AG09309 (cell line): Measurements from ENCODE around the gene ACOT6.
"Not testable (repeated sequence)": the region's sequence is repeated elsewhere in the genome, so short reads cannot be mapped to it uniquely, and the experiment has no call there.

Experiments used
- DNase-seq: peaks from one replicate; pipeline ENCODE4 v3.0.0-alpha.2; 2010; ENCODE audit warnings: low read depth
- H3K4me3 ChIP-seq: 2 replicates; pipeline ENCODE4 v1.5.1; 2011; ENCODE audit warnings: mild to moderate bottlenecking, low read depth, low read length, moderate library complexity; ENCODE audit not compliant: control insufficient read depth
- TF ChIP-seq, protein P1 (sequence below): IDR thresholded peaks from 2 replicates; pipeline ENCODE4 v1.5.1; 2011; ENCODE audit warnings: mild to moderate bottlenecking, low read depth, low read length, inconsistent platforms; ENCODE audit not compliant: insufficient read depth, control insufficient read depth; ENCODE audit errors: missing control alignments

Gene ACOT6, protein sequence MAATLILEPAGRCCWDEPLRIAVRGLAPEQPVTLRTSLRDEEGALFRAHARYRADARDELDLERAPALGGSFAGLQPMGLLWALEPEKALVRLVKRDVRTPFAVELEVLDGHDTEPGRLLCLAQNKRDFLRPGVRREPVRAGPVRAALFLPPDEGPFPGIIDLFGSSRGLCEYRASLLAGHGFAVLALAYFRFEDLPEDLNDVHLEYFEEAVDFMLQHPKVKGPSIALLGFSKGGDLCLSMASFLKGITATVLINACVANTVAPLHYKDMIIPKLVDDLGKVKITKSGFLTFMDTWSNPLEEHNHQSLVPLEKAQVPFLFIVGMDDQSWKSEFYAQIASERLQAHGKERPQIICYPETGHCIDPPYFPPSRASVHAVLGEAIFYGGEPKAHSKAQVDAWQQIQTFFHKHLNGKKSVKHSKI

DNA sequence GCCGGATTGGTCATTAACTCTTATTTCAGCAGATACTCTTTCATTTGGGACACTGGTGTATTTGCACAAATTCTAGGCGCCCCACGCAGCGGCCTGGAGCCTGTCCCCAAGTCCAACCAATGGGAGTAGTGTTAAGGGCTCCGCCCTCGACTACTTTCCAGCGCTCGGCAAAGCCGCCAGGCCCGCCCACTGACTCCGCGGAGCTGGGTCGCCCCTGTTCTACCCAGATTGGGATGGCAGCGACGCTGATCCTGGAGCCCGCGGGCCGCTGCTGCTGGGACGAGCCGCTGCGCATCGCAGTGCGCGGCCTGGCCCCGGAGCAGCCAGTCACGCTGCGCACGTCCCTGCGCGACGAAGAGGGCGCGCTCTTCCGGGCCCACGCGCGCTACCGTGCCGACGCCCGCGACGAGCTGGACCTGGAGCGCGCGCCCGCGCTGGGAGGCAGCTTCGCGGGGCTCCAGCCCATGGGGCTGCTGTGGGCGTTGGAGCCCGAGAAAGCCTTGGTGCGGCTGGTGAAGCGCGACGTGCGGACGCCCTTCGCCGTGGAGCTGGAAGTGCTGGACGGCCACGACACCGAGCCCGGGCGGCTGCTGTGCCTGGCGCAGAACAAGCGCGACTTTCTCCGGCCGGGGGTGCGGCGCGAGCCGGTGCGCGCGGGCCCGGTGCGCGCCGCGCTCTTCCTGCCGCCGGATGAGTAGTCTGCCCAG, at the start of gene ACOT6:
ACOT6 (plus strand) TSS at position 179 of the 707 bp plus-strand sequence; CDS start at position 234, 55 bp downstream.
- TF ChIP-seq, protein P1, sequence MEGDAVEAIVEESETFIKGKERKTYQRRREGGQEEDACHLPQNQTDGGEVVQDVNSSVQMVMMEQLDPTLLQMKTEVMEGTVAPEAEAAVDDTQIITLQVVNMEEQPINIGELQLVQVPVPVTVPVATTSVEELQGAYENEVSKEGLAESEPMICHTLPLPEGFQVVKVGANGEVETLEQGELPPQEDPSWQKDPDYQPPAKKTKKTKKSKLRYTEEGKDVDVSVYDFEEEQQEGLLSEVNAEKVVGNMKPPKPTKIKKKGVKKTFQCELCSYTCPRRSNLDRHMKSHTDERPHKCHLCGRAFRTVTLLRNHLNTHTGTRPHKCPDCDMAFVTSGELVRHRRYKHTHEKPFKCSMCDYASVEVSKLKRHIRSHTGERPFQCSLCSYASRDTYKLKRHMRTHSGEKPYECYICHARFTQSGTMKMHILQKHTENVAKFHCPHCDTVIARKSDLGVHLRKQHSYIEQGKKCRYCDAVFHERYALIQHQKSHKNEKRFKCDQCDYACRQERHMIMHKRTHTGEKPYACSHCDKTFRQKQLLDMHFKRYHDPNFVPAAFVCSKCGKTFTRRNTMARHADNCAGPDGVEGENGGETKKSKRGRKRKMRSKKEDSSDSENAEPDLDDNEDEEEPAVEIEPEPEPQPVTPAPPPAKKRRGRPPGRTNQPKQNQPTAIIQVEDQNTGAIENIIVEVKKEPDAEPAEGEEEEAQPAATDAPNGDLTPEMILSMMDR: no peak
- peak; percentile 17 for DNase-seq
- peak within 1 kb of the TSS; percentile 59 for H3K4me3 ChIP-seq

DNA sequence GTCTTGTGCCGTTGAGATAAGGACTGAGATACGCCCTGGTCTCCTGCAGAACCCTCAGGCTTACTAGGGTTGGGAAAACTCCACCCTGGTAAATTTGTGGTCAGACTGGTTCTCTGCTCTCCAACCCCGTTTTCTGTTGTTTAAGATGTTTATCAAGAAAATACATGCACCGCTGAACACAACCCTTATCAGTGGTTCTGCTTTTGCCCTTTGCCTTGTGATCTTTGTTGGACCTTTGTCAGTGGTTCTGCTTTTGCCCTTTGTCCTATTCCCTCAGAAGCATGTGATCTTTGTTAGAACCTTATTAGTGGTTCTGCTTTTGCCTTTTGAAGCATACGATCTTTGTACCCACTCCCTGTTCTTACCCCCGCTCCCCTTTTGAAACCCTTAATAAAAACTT, 49.6 kb upstream of the ACOT6 start:
- H3K4me3 ChIP-seq, DNase-seq: not testable (repeated sequence)

DNA sequence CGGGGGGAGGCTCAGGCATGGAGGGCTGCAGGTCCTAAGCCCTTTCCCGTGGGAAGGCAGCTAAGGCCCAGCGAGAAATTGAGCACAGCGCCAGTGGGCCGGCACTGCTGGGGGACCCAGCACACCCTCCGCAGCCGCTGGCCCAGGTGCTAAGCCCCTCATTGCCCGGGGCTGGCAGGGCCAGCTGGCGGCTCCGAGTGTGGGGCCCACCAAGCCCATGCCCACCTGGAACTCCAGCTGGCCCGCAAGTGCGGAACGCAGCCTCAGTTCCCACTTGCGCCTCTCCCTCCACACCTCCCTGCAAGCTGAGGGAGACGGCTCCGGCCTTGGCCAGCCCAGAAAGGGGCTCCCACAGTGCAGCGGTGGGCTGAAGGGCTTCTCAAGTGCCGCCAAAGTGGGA, 45.9 kb upstream of the ACOT6 start:
- DNase-seq, H3K4me3 ChIP-seq: not testable (repeated sequence)

DNA sequence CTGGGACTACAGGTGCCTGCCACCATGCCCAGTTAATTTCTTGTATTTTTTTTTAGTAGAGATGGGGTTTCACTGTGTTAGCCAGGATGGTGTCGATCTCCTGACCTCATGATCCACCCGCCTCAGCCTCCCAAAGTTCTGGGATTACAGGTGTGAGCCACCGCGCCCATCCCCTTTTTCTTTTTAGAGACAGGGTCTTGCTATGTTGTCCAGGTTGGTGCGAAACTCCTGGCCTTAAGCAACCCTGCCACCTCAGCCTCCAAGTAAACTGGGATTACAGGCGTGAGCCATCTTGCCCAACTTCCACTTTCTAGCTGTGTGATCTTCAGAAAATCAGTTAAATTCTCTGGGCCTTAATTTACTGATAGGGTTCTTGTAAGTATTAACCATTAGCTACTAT, 45.4 kb upstream of the ACOT6 start:
- not testable (repeated sequence) for DNase-seq, H3K4me3 ChIP-seq

DNA sequence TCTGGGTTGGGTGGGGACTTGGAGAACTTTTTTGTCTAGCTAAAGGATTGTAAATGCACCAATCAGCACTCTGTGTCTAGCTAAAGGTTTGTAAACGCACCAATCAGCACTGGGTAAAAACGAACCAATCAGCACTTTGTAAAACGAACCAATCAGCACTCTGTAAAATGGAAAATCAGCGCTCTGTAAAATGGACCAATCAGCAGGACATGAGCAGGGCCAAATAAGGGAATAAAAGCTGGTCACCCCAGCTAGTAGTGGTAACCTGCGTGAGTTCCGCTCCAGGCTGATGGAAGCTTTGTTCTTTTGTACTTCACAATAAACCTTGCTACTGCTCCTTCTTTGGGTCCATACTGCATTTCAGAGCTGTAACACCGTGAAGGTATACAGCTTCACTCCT, 45.0 kb upstream of the ACOT6 start:
- TF ChIP-seq, protein P1: no peak
- H3K4me3 ChIP-seq: no peak overlapping the region
- DNase-seq: no peak

DNA sequence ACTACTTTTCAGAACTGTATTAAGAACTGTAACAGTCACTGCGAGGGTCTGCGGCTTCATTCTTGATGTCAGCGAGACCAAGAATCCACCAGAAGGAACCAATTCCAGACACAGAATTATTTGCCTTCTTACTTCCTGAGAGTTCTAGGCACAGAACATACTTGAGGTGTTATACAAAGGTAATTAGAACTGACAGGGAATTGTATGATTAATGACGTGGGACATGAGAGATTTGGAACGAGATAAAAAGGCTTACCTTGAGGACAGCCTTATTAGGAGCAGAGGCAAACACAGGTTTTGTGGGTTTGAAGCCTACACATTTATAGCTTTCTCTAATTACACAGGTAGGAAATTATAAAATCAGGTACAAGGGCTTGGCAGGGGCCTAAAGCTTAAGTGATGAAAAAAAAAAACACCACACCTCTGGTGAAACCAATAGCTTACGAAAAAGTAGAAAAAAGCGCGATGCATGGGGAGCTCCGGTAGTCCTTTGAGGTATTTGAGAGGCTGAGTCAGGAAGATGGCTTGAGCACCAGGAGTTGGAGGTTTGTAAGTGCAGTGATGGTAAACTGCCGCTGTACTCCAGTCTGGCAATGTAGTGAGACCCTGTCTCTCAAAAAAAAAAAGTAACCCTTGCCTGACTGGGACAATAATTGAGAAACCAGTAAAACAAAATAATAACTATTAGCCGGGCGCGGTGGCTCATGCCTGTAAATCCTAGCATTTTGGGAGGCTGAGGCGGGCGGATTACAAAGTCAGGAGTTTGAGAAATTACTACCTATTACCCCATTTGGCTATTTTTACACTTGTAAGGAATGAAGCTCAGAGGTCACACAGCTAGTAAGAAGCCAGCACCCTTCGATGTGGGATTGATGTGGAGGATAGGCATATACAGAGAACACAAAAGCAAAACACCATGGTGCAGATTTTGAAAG, 44.1 kb upstream of the ACOT6 start:
- no peak for DNase-seq
- H3K4me3 ChIP-seq: peak overlapping the region; percentile 73
- TF ChIP-seq, protein P1: no peak

DNA sequence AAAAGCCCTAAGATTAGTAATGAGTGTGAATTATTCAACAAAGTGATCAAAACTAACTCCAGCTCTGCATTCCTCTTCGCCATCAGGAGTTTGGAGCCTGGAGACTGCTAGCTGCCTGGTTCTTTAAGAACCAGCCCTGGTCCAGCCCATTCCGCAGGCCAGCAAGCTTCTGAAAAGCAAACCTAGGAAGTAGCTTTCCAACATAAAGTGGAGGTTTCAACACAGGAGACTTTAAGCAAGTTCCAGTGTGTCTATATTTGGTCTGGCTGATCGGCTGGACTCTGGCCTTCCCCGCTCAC, 43.5 kb upstream of the ACOT6 start:
- H3K4me3 ChIP-seq: peak overlapping the region; percentile 73
- DNase-seq: not testable (repeated sequence)

DNA sequence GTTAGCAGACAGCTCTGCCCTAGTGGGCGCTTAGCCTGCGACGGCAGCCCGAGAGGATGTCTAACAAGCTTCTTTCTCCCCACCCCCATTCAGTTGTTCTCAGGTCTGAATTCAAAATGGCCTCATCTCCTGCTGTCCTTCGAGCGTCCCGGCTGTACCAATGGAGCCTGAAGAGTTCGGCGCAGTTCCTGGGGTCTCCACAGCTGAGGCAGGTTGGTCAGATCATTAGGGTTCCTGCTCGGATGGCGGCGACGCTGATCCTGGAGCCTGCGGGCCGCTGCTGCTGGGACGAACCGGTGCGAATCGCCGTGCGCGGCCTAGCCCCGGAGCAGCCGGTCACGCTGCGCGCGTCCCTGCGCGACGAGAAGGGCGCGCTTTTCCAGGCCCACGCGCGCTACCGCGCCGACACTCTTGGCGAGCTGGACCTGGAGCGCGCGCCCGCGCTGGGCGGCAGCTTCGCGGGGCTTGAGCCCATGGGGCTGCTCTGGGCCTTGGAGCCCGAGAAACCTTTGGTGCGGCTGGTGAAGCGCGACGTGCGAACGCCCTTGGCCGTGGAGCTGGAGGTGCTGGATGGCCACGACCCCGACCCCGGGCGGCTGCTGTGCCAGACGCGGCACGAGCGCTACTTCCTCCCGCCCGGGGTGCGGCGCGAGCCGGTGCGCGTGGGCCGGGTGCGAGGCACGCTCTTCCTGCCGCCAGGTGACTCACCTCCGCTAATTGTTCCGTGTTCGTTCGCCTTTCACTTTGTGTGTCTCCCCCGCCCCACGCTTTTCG, 42.9 kb upstream of the ACOT6 start, which contains the start of gene ACOT2:
ACOT2 (plus strand) TSS at position 29 of the 774 bp plus-strand sequence; CDS start at position 57, 28 bp downstream.
- peak; percentile 80 for DNase-seq
- H3K4me3 ChIP-seq: peak within 1 kb of the TSS; percentile 73
